GM18498 (cell line): ENCODE data around the gene TMEM59L.

Source experiments
- ATAC-seq: cut with Tn5 transposase; IDR thresholded peaks from one replicate; pipeline ENCODE4 v1.9.1; 2021; ENCODE audit warnings: mild to moderate bottlenecking, moderate library complexity; ENCODE audit not compliant: unreplicated experiment

TMEM59L gene

DNA sequence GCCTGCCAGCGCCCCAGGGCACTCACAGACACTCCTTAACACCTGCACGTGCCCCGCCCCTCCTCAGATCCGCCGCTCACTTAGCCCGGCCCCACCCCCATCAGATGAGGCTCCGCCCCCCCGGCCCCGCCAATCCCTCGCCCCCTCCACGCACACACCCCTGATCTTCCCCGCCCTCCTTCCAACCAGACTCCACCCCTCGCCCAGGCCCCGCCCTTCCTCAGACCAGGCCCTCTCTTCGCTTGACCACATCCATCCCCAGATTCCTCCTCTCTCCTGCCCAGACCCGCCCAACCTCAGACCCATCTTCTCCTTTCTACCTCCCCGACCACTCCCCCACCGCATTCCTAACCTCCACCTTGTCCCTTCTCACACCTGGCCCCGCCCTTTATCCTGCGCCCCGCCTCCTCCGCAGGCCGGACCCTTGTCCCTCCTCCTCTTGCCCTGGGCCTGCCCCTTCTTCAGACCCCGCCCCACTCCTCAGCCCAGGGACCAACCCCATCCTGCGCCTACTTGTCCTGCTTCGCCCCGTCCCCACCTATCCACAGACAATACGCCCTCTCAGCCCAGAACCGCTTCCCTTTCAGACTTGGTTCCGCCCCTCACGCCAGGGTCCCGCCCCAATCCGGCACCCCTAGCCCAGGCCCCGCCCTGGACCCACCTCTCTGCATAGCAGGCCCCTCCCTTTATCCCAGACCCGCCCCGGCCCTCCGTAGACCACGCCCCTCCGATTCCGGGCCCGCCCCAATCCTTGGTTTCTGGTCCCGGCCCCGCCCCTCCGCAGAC is 23.7 kb downstream of the TMEM59L start:
- ATAC-seq = peak; percentile 93

DNA sequence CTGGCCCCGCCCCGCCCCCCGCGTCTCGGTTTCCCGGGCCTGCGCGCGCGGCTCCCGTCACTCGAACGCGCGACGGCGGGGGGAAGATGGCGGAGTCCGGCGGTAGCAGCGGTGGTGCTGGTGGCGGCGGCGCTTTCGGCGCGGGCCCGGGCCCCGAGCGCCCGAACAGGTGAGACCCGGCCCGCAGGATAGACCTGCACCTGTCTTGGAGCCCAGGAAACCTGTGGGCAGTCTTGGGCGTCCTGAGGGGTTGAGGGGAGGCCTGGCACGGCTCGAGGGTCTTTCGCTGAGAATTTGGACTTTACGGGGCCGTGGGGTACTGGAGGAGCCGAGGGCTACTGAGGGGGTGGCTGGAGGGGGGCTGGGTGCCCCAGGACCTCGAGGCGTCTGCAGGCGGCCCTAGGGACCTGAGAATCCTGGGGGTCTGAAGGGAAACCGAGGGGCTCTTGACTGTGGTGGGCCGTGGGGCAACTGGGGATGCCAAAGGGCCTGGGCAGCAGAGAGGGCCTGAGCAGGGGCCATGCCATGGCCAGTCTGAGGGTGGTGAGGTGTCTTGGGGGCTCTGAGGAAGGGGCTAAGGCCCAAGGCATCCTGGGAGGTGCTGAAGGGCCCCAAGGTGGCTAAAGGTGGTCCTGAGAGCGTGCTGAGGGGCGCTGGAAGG is 24.4 kb downstream of the TMEM59L start, which contains the start of gene KLHL26:
KLHL26 (plus strand) TSS at position 60 of the 661 bp plus-strand sequence; CDS start at position 87, 27 bp downstream.
- no peak for ATAC-seq

DNA sequence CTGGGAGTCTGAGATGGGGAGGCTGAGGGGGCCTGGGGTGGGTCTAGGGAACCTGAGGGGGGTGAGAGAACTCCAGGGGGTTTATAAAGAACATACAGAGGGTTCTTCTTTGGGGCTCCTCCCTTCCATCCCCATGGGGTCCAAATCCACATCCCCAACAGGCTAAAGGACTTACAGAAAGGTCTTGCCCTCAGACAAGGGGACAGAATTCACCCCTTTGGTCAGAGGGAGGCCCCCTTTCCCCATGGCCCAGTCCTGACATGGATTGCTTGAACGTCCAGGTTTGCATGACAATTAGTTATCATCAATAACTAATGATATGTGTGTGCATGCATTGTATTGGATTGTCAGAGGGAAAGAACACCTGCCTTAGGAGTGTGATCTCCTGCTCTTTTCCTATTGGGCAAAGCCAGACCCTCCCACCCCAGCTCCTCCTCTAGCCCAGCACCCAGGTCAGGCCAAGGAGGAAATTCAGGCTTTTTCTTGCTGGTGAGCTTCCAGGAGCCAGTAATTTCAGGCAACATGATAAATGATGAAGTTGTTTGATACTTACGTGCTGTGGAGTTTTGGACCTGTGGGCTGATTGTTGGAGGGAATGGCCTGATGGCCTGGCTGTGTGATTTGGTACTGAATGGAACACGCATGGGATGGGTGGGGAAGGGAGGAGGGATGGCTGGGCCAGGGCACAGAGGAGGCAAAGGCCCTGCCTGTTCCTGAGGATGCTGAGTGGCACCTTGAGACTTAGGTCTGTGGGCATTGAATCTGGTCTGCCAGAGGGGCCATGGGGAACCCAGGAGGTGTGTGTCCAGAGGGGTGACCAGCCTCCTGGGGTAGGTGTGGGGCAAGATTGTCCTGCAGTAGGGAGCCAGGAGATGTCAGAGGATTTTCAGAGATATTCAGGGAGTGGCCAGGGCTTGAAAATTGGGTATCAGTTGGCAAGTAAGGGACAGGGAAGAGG is 25.3 kb downstream of the TMEM59L start:
- no peak for ATAC-seq

DNA sequence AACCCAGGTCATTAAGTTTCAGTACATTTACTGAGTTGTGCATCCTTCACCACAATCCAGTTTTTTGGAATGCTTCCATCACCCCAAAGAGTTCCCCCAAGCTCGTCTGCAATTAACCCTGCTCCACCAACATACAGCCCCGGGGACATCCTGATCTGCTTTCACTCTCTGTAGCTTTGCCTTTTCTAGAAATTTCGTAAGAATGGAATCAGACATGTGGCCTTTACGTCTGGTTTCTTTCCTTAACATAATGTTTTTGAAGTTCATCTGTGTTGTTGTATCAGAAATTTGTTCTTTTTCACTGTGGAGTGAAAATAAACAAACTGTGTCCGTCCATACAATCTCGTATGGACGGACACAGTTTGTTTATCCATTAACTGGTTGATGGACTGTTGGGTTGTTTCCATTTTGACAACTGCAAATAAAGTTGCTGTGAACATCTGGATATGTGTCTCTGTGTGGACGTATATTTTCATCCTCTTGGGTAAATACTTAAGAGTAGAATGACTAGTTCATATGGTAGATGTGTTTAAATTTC is 27.1 kb downstream of the TMEM59L start:
- ATAC-seq = no peak

DNA sequence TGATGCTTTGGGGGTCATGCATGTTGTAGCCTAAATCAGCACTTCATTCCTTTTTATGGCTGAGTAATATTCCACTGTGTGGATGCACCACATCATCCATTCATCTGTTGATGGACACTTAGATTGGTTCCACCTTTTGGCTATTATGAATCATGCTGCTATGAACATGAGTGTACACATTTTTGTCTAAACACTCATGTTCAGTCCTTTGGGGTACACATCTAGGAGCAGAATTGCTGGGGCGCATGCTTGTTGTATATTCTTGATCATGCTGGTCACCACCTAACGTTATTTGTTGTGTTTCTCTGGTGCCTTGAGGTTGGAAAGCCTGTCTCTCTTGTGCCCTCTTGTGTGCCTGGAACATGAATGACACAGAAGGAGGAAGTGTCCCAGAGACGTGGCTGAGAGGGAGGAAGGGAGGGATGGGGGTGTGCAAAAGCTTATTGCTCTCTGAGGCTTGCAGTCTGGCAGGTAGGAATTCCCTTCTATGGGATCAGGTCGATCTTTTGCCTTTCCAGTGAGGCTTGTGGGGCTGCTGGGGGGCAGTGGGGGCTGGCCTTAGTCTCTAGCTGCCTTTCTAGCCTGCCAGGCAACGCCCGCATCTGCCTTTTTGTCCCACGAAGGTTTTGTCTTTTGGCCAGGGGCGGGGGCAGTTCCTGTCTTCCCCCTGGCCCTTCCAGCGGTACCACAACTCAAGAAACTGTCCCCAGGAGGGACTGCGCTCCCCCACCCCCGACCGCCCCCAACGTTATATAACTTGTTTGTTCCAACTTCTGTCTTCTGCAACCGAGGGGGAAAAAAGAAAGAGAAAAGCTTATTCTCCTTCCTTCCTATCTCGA is 31.7 kb downstream of the TMEM59L start:
- ATAC-seq = no peak

DNA sequence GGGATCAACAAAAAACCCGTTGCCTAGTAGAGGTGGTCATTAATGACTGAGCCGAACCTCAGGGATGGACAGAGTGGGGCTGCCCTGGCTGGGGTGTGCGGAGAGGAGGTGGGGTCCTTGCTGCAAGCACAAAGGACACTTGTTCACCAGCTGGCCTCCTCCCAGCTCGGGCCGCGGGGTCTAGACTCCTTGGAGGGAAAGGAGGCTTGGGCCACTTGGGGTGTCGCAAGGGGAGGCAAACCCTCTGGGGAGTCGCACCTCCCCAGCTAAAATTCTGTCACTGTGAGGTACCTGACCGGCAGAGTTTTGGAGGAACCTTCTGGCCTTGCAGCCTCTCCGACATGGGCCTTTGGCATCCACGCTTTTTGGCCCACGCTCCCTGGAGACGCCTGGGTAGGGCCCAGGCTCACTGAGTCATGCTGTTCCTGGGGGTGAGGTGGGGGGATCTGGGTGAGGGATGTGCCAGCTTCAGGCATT is 32.4 kb downstream of the TMEM59L start:
- no peak for ATAC-seq

DNA sequence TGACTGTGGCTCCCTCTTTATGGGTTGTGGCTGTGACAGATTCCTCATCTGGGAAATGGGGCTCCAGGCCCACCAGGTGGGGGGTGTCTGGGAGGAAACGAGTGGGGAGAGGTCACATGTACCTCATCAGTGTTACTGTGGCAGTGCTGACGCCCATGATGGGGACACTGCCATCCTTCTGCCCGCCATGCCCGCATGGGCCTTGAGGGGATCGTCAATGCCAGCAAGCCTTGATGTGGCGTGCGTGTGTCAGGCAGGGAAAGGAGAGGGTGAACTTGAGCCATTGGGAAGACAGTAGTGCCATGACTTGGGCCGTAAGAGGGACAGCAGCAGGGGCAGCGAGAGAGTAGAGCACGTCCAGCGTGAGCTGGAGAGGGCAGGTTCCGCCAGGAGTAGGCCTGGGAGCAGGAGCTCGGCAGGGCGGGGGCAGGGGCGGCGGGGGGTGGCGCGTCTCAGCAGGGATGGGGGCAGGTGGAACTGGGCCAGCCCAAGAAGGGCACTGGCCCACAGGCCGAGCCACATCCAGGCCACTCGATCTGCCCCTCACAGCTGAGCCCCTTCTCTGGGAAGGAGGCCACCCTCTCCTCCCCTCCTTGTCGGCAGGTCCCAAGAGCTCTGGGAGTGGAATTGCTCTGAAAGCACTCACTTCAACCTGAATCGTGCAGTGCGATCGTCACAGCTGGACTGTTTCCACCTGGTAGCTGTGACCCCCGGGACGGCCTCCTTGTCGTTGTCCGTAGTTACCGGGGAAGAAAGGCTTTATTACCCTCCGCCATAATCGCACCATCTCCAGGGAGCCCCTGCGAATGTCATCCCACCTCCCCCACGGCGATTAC is 34.1 kb downstream of the TMEM59L start:
- no peak for ATAC-seq

DNA sequence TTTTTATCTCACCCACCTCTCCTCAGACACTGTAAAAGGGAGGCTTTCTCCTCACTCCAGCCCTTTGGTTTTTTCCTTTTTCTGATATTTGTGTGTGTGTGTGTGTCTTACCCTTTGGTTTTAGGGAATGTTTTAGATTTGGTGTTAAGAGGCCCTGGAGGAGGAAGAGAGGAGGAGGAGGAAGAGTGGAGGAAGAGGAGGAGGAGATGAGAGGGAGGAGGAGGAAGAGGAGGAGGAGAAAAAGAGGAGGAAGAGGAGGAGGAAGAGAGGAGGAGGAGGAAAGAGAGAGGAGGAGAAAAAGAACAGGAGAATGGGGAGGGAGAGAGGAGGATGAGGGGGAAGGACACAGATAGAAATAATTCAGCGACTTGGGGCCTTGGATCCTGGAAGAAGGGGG is 34.7 kb downstream of the TMEM59L start:
- no peak for ATAC-seq

DNA sequence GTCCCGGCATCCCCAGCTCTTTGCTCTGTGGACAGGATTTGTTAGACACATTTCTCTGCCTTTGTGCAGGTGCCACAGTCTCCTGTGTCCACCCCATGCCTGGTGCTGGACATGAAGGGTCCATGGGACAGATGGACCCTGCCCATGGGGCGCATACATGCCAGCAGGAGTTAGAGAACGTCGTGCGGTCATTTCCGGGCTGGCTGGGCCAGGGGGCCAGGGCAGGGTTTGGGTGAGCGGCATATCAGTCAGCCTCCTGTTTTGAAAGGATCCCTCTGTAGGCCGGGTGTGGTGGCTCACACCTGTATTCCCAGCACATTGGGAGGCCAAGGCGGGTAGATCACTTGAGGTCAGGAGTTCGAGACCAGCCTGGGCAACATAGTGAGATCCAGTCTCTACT is 35.1 kb downstream of the TMEM59L start:
- no peak for ATAC-seq

DNA sequence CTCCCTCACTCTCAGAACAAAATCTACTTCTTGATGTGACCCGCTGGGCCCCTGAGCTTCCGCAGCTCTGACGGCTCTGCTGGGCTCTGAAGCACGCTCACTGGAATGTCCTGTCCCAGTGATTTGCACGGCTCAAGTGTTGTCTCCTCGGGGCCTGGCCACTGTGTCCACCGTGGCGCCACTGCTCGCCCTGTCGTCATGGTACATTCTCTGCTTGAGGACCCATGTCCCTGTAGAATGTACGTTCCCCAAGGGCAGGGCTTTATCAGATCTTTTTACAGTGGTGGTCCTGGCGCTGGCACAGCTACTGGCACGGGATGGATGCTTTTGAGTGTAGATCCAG is 36.3 kb downstream of the TMEM59L start:
- no peak for ATAC-seq

DNA sequence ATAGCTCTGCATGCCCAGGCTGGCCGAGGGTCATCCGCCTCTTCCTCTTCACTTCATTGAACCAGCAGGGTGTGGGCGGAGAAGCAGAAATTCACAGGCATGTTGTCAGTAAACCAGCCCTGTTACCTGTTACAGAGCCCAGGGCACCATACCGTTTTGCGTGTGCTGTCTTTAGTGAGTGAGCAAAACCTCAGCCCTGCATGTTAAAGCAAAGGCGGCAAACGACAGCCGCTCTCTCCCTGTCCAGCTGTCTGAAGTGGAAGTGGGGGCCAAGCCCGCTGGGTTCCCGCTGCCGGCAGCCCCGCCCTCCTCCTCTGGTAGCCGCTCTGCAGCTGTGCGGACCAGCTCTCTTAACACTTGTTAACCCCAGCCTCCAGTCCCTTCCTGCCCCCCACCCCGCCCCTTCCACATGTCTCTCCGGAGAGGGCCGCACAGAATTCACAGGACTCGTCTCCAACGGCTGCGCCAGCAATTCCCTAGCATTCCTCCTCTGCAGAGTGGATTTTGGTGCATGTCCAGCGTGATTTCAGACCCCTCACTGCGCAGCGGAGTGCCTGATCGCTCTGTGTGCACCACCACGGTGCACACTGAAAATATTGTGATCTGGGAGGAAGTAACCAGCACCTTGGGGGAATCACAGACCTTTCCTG is 36.8 kb downstream of the TMEM59L start:
- no peak for ATAC-seq

DNA sequence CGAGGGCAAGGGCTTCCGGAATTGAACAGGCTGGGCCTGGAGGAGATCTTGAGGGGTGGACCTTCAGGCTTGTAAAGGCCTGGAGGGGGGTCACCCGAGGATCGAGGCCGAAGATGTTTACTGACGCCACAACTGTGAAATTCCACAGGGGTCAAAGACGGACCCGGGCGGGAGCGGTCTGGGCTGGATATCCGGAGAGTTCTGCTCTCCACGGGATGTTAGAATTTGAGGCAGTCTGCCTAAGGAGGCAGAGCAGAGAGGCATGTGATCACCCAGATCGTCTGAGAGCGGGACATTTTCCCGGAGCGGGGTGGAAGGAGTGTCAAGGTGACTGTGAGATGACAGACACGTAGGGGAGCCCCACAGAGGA is 37.3 kb downstream of the TMEM59L start:
- ATAC-seq = no peak

DNA sequence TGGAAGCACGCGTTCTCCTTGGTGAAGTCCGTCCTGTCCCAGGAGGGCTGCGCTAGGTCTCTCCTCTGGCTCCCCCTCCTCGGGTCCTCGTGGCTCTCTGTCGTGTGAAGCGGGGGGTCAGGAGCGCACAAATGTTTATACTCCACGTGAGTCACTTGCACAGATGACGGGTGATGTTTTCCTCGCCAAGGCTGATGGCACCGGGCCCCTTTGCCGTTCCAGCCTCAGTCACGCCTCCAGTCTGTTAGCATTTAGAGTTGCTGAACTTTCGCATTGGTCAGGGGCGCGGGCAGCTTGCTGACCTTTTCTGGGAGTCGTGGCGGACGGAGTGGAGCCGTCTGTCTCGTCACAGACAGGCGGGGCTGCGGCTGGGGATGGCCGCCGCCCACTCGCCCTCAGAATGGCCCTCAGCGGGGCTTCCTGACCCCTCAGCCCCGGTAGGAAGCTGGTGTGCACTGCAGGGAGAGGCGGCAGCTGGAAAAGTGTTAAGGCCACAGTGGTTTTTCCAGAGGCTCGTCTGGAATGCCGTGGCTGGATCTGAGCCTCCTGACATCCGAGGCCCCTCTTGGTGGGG is 37.9 kb downstream of the TMEM59L start:
- ATAC-seq = no peak

DNA sequence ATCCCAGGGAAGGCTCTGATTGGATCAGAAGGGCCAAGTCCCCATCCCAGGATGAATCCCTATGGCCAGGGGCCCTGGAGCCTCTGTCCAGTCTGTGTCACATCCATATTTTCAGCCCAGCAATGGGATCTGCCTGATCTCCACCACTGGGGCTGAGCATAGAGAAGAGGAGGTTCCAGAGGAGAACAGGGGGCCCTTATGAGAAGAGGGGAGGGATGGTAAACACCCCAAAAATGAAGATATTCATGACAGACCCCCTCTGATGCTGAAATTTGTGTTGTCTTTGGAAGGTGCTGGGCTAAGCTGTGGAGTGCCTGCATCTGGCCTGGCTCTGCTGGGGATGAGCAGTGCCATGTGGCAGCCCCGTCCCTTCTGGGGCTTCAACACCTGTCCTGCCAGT is 38.6 kb downstream of the TMEM59L start:
- ATAC-seq = no peak

DNA sequence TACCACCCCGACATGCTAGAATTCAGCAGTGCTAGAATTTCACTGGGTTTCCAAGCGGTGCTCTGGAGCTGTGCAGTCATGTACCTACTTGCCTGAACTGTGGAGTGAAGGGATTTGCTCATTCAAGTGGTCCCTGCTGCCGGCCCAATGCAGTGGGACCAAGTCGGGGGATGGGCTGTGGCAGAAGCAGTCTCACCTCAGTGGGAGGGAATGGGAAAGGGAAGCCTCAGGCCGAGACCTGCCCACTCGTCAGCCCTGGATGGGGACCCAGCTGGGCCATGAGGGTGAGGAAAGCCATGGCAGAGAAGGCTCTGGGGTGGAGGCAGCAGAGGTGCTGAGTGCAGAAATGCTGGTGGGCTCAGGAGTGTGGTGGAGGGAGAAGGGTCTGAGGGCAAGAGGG is 39.1 kb downstream of the TMEM59L start:
- no peak for ATAC-seq

DNA sequence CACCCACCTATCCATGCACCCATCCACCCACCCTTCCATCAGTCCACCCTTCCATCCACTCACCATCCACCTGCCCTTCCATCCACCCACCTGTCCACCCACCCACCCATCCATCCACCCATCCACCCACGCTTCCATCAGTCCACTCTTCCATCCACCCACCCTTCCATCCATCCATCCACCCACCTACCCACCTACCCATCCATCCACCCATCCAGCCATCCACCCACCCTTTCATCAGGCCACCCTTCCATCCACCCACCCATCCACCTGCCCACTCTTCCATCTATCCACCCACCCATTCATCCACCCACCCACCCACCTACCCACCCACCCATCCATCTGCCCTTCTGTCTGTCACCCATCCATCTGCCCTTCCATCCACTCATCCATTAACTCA is 41.2 kb downstream of the TMEM59L start:
- ATAC-seq = no peak

DNA sequence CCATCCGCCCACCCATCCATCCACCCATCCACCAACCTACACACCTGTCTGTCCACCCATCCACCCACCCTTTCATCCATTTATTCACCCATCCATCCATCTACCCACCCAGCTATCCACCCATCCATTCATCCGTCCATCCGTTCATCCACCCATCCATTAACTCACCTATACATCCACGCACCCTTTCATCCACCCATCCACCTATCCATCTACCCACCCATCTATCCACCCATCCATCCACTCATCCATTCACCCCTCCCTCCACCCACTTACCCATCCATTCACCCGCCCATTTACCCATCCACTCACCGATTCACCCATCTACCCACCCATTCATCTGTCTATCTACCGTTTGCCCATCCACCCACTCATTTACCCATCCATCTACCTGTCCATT is 41.8 kb downstream of the TMEM59L start:
- no peak for ATAC-seq

DNA sequence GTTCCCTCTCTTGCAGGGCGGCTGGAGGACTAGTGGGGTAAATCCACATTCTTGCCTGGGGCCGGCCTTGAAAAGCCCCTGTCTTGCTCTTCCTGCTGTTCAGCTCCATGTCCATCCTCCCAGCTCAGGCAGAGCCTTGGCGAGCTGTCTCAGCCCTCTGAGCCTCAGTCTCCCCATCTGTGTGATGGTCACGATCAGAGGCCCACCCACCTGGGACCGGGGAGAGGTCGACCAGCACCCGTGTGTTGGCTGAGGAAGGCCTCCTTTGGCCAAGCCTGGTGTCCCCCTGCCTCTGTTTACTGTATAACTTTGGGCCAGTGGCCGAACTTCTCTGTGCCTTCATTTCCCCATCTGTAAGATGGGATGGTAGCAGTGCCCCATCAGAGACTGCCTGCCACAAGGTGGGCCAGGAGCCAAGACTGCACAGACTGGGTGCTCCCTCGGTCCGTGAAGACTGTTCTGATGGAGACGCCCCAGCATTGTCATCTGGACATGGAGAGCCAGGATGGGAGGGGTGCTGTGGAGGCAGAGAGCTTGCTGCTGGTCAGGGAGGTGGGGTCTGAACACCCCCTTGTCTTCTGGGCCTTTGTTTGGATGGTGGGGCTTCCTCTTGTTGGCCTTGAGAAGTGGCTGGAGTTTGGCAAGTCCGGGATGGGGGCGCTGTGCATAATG is 42.6 kb downstream of the TMEM59L start:
- no peak for ATAC-seq
